ENCODE results near the gene FBXL13.

DNA sequence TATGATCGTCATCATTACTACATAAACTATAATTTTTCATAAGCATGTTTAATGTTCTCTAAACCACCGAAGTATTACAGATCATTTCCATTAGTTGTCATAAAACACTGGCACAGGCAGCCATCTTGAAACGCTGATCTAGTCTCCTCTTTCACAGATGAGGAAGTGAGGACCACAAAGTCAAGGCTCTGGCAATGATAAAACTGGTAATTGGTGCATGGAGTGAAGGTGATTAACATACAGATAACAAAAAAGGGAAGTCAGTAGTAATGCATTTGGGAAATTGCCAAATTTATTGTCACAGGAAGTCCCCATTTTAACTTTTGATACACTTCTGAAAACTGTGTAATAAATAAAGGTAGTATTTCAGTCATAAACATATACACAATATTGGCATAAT, 49.3 kb downstream of the FBXL13 start:
- TF ChIP-seq CEBPB (IDR thresholded peaks at IDR 0.05; ENCODE audit: borderline replicate concordance in 1 of 2, low read depth in 2 of 2, low read length in 2 of 2) (no peak), POLR2A (IDR thresholded peaks at IDR 0.05; ENCODE audit: low read depth, low read length) (no peak), TARDBP (IDR thresholded peaks at IDR 0.05; ENCODE audit: borderline replicate concordance) (no peak), EP300 (IDR thresholded peaks at IDR 0.05; ENCODE audit: borderline replicate concordance in 1 of 2, control insufficient read depth in 1 of 2, low read depth in 2 of 2, low read length in 2 of 2) (no peak)
- TF ChIP-seq, protein P1, sequence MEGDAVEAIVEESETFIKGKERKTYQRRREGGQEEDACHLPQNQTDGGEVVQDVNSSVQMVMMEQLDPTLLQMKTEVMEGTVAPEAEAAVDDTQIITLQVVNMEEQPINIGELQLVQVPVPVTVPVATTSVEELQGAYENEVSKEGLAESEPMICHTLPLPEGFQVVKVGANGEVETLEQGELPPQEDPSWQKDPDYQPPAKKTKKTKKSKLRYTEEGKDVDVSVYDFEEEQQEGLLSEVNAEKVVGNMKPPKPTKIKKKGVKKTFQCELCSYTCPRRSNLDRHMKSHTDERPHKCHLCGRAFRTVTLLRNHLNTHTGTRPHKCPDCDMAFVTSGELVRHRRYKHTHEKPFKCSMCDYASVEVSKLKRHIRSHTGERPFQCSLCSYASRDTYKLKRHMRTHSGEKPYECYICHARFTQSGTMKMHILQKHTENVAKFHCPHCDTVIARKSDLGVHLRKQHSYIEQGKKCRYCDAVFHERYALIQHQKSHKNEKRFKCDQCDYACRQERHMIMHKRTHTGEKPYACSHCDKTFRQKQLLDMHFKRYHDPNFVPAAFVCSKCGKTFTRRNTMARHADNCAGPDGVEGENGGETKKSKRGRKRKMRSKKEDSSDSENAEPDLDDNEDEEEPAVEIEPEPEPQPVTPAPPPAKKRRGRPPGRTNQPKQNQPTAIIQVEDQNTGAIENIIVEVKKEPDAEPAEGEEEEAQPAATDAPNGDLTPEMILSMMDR (IDR thresholded peaks at IDR 0.05 in 2 of 3, conservative IDR thresholded peaks at IDR 0.05 in 1 of 3; ENCODE audit: control insufficient read depth in 2 of 3, extremely low read depth in 1 of 3, insufficient read depth in 1 of 3, low read depth in 3 of 3, low read length in 3 of 3), result no peak
- TF ChIP-seq, protein P2, sequence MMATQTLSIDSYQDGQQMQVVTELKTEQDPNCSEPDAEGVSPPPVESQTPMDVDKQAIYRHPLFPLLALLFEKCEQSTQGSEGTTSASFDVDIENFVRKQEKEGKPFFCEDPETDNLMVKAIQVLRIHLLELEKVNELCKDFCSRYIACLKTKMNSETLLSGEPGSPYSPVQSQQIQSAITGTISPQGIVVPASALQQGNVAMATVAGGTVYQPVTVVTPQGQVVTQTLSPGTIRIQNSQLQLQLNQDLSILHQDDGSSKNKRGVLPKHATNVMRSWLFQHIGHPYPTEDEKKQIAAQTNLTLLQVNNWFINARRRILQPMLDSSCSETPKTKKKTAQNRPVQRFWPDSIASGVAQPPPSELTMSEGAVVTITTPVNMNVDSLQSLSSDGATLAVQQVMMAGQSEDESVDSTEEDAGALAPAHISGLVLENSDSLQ (IDR thresholded peaks at IDR 0.05), result no peak

All from GM12878 (cell line).